ENCODE data around the gene GAS7.

GAS7 gene

GRCh38 chr17:10198509-10199249 is at the start of gene GAS7:
Gene GAS7, minus strand, starts transcription at chr17:10198606.
- no peak for DNase-seq

DNA sequence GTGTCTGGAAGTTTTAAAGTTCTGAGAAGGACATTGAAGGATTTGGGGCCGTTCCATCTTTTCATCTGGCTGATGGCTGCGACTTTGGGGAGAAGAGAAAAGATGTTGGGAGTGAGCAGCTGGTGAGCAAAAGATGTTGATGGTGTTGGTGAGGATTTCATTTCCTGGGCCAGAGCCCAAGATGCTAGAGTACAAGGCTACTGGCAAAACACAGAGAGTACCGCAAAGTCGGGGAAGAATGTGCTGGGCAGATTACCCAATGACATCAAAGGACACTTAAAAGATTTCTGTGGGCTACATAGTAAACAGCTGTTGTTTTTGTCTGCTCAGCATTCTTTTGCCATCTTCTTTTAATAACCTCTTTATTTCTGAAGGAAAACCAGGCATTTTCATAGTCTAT is 49.4 kb upstream of the GAS7 start:
- DNase-seq = no peak

- DNase-seq = no peak
Measured at GRCh38 chr17:10243883-10244844, 45.8 kb upstream of the GAS7 start.

DNA sequence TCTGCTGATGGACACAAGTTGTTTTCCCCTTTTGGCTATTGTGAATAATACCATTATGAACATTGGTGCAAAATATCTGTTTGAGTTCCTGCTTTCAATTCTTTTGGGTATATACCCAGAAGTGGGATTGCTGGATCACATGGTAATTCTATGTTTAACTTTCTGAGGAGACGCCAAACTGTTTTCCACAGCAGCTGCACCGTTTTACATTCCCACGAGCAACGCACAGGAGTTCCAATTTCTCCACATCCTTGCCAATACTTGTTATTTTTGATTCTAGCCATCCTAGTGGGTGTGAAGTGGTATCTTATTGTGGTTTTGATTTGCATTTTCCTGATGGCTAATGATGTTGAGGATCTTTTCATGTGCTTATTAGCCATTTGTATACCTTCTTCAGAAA is 43.4 kb upstream of the GAS7 start:
- DNase-seq = no peak

GRCh38 chr17:10238661-10239060 is 40.3 kb upstream of the GAS7 start:
- DNase-seq = no peak

- no peak for DNase-seq
Measured at GRCh38 chr17:10234033-10234432, 35.6 kb upstream of the GAS7 start.

GRCh38 chr17:10233161-10233560 is 34.8 kb upstream of the GAS7 start:
- DNase-seq = no peak

DNA sequence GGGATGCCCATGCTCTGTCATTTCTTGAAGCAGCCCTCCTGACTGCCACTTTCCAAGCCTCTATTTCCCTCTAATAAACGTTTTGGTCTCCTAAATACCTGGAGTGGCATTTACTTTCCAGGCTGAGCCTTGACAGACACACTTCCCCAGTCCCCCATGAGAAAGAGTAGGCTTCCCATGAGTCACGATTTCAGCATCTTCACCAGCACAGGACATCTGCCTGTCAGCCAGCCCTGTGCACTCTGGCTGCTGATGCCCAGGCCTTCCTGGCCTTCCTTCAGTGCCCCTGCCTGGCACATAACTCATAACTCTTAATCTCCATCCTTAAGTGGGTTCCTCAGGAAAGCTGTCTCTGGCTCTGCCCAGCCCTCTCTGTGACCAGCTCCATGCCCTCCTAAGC is 30.8 kb upstream of the GAS7 start:
- no peak for DNase-seq

GRCh38 chr17:10226930-10227695 is 28.7 kb upstream of the GAS7 start:
- peak; percentile 7 for DNase-seq

DNA sequence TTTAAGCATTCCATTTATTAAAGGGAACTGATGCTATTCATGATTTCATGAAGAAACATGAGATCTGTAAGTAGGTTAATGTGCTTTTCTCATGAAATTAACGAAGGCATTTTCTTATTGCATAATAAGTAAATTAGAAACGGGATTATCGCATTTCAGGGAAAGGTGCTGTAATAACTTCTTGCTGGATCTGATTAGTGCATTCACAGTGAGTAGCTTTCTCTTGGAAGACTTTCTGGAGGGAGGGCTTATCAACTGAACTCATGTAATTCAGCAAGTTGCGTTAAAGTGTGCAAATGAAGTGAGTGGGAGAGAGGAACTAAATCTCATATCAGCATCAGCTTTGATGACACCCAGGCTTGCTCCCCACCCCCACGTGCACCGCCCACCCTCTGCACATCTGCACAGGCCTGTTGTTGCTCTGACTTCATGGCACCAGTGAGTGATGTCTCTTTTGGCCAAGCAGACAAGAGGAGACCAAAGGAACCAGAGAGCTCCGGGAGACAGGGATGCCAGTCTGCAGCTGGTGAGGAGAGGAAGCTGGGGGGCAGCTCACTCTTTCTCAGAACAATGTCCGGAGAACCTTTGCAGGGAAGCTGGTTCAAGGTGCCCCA is 26.3 kb upstream of the GAS7 start:
- DNase-seq = no peak

DNA sequence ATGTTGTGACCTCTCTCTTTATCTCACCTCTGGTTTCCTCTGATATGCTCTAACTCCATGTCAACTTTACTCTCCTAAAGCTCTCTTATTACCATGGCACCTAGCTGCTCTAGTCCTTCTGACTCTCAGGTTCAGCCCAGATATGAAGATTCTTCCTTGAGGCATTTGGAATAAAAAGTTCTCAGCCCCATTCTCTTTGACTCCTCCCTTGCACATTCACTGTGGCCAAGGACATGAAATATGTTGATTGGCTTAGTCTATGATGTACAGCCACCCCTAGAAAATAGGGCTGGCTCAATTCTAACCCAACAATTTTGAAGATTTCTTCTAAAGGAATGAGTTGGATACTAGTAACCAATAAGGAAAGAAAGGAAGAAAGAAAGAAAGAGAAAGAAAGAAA is 20.8 kb upstream of the GAS7 start:
- no peak for DNase-seq

GRCh38 chr17:10217916-10218315 is 19.5 kb upstream of the GAS7 start:
- DNase-seq = no peak

DNA sequence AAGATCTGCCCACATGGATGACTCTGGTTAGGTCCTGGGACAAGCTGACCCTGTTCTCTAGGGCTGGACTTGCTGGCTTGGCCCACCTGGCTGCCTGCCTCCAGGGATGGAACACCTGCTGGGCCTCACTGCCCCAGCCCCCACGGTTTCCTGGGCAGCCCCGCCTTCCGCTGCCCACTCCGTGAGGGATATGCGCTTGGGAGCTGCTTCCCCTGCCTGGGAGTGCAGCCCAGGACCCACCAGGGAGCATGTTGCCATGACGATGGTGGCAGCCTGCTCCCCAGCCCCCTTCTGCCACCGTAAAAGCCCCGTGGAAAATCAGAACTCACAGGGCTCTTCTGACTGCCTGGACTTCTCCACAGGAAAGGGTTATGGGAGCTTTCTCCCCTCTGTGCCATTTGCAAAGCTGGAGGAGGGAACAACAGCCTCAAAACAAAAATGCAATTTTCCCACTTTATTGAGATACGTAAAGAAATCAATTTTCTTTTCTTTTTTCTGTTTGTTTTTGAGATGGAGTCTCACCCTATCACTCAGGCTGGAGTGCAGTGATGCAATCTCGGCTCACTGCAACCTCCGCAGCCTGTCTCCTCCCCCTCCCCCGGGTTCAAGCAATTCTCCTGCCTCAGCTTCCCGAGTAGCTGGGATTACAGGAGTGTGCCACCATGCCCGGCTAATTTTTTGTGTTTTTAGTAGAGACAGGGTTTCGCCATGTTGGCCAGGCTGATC is 18.0 kb upstream of the GAS7 start:
- no peak for DNase-seq

DNA sequence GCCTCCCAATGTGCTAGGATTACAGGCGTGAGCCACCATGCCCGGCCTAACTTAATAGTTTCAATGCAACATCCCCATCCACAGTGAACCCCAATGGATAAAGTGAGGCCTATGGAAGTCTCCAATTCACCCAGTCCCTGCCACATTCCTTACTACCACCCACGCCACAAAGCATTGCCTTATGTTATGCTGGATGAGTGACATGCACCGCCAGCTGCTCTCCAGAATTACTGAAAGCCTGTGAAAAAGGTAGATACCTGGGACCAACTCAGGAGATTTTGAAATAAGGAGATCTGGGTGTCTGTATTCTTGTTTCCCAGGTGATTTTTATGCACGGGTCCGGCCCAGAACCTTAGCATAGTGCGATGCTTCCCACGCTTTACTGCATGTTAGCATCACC is 16.9 kb upstream of the GAS7 start:
- no peak for DNase-seq

- no peak for DNase-seq
Measured at GRCh38 chr17:10211666-10212065, 13.3 kb upstream of the GAS7 start.

DNA sequence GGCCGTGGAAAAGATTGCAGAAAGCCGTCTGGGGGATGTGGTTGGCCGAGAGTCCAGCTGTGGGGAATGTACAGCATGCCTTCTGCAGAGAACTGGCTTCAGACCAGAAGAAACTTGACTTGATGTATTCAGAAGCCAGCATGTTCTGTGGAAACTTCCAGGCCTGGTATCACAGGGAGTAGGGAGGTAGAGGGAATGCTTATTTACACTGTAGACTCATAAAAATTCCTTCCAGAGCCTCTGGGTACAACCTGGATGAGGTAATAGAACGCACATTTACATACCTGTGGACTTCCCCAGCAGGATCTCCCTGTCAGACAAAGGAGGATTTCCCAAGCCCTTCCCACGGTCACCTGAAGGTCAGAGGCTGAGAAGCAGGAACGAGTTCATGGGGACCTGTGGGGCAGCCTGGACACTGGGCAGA is 11.8 kb upstream of the GAS7 start:
- no peak for DNase-seq

DNA sequence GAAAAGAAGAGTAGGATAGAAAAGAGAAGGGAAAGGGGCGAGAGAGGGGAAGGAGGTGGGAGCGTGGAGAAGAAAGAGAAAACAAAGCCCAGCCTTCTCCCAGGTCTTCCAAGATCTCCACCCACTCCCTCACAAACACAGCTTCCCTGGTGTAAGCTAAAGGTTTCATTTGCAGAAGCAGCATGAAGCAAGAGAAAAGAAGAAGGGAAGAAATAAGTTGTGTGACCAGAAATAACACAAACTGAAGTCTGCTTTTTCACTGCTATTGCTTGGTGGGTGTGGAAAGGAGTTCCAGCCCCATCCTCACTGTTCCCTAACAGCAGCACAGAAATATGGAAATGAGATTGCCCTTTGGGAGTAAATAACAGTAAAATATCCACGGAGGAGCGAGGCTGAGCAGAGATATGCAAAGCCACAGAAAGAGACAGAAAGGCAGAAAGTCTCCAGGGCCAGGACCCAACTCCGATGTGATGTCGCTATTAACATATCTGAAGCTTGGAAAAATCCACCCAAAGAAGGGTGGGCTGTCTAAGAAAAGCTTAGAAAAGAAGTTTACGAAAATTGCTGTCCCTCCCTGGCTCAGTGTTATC is 10.3 kb upstream of the GAS7 start:
- DNase-seq = no peak

GRCh38 chr17:10207153-10207552 is 8.7 kb upstream of the GAS7 start:
- DNase-seq = no peak

DNA sequence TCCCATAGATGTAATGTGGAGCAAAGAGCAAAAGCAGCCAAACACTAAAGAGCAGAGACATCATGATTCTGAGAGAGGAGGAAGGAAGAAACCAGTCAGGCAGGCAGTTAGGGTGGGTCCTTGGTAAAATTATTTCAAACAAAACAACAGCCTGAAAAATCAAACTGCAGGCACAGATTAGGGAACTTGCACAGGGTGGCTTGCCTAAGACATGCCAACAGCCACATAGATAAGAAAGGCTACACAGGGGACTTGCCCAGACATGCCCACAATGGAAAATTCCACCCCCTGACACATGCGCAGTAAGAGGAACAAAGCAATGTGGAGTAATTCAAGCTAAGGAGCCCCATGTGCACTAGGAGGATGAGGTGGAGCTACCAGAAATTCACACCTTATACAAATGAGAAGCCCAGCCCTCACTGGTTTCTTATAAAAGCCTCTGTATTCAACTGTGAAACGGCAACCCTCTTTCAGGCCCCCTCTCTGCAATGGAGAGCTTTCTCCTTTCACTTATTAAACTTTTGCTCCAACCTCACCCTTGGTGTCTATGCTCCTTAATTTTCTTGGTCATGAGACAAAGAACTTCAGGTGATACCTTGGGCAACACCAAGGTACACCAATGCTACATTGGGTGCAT is 7.3 kb upstream of the GAS7 start:
- no peak for DNase-seq

- DNase-seq = no peak
Measured at GRCh38 chr17:10201680-10202079, 3.3 kb upstream of the GAS7 start.

DNA sequence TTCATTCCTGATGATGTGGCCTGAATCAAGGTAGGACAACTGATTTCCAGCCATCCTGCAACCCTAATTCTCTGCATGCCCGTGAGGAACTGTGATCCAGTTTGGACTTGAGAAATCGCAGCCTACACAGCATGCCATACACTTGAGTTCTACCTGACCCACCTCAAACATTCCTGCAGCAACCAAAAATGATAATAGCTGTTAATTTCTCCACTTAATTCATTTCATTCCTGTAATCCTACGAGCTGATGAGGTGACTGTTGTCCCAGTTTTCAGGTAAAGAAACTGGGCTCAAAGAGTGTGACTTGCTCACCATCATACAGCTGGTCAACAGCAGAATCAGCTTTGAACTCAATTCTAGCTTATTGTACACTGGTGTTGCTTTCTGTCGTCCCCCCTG is 2.2 kb upstream of the GAS7 start:
- DNase-seq = no peak

All from NK-92 treated with Interleukin-12 subunit alpha and Interleukin-12 subunit beta, amount 100 ng/mL, for 24 hours (cell line).